SK-N-SH (cell line): ENCODE data around the gene METRNL. TPM values are rescaled to one million over a fixed set of nuclear protein-coding genes. Genes with fewer than 3 reads are reported as not detected.

Source experiments
- CTCF ChIA-PET: fragments of 300-600, 350-600 bp; formaldehyde crosslinking; extraction: SDS; loops from one replicate; lab custom pipeline; 2021; lab: Yijun Ruan, JAX
- POLR2A ChIA-PET: fragments of 350-600 bp; sonication (Branson Sonifier 250); formaldehyde crosslinking; extraction: SDS; loops from one replicate; lab custom pipeline; 2020; ENCODE audit warnings: antibody characterized with exemption, inconsistent platforms; lab: Yijun Ruan, JAX
- DNase-seq: peaks from one replicate; pipeline ENCODE4 v3.0.0; 2012
- H2AFZ ChIP-seq: fragments of 200-600 bp; sonication (generic); 2 replicates; pipeline ENCODE4 v1.8.1; 2016; ENCODE audit warnings: antibody characterized with exemption, mild to moderate bottlenecking, low read depth
- H3F3A ChIP-seq: fragments of 200-600 bp; sonication (generic); replicated peaks from 2 replicates; pipeline ENCODE3; 2016; ENCODE audit warnings: antibody characterized with exemption, mild to moderate bottlenecking; ENCODE audit not compliant: insufficient read depth
- H3K27ac ChIP-seq, 2 experiments: fragments of 200-500 bp in 1 of 2; fragments of 200-600 bp in 1 of 2; sonication (Bioruptor generic) in 1 of 2; sonication (generic), shearing (Covaris generic) in 1 of 2; 2 replicates each; pipeline versions ENCODE4 v1.5.1 to v1.6.1; 2014 to 2016; ENCODE audit warnings: low read depth in 2 of 2, inconsistent platforms in 1 of 2, low read length in 1 of 2, mild to moderate bottlenecking in 1 of 2, mixed read lengths in 1 of 2
- H3K27me3 ChIP-seq: fragments of 200-600 bp; sonication (generic), shearing (Covaris generic); 2 replicates; pipeline ENCODE4 v1.6.1; 2016; ENCODE audit warnings: mixed run types; ENCODE audit not compliant: insufficient read depth
- H3K36me3 ChIP-seq, 2 experiments: fragments of 200-500 bp in 1 of 2; fragments of 200-600 bp in 1 of 2; sonication (Bioruptor generic) in 1 of 2; sonication (generic) in 1 of 2; replicated peaks in 1 of 2; 2 replicates each; pipeline versions ENCODE3 to v1.5.1; 2014 to 2016; ENCODE audit warnings: low read length in 1 of 2, mild to moderate bottlenecking in 1 of 2; ENCODE audit not compliant: insufficient read depth in 2 of 2, control insufficient read depth in 1 of 2
- H3K4me1 ChIP-seq, 2 experiments: fragments of 200-500 bp in 1 of 2; fragments of 200-600 bp in 1 of 2; sonication (Bioruptor generic) in 1 of 2; sonication (generic), shearing (Covaris generic) in 1 of 2; 2 replicates each; pipeline versions ENCODE4 v1.5.1 to v1.6.1; 2014 to 2016; ENCODE audit warnings: low read depth in 1 of 2, low read length in 1 of 2, mixed run types in 1 of 2; ENCODE audit not compliant: insufficient read depth in 2 of 2, control insufficient read depth in 1 of 2
- H3K4me2 ChIP-seq: fragments of 200-600 bp; sonication (generic), shearing (Covaris generic); 2 replicates; pipeline ENCODE4 v1.6.1; 2017; ENCODE audit warnings: mixed run types
- H3K4me3 ChIP-seq, 2 experiments: fragments of 200-500 bp in 1 of 2; fragments of 200-600 bp in 1 of 2; sonication (Bioruptor generic) in 1 of 2; sonication (generic), shearing (Covaris generic) in 1 of 2; 2 replicates each; pipeline versions ENCODE4 v1.5.1 to v1.8.1; 2014 to 2016; ENCODE audit warnings: low read depth in 2 of 2, inconsistent platforms in 1 of 2, low read length in 1 of 2, mild to moderate bottlenecking in 1 of 2, mixed read lengths in 1 of 2, moderate library complexity in 1 of 2
- H3K79me2 ChIP-seq: fragments of 200-600 bp; sonication (generic); 2 replicates; pipeline ENCODE4 v1.8.1; 2017; ENCODE audit warnings: mild to moderate bottlenecking; ENCODE audit not compliant: insufficient read depth
- H3K9ac ChIP-seq: fragments of 200-600 bp; sonication (generic); 2 replicates; pipeline ENCODE4 v1.6.1; 2017; ENCODE audit warnings: mixed run types
- H3K9me2 ChIP-seq: fragments of 200-600 bp; sonication (generic); 2 replicates; pipeline ENCODE4 v1.6.1; 2017; ENCODE audit warnings: mixed run types
- H3K9me3 ChIP-seq: fragments of 200-600 bp; sonication (generic); 2 replicates; pipeline ENCODE4 v1.6.1; 2017; ENCODE audit warnings: mixed run types, mild to moderate bottlenecking, moderate library complexity
- H4K20me1 ChIP-seq: fragments of 200-600 bp; sonication (generic); 2 replicates; pipeline ENCODE4 v1.6.1; 2017; ENCODE audit warnings: mild to moderate bottlenecking, mixed run types; ENCODE audit not compliant: insufficient read depth
- FOSL2 ChIP-seq: IDR thresholded peaks from 2 replicates; pipeline ENCODE4 v1.4.0; 2012; ENCODE audit warnings: low read depth, mild to moderate bottlenecking, moderate library complexity, borderline replicate concordance
- MAX ChIP-seq: IDR thresholded peaks from 2 replicates; pipeline ENCODE4 v1.4.0; 2012; ENCODE audit warnings: low read depth
- NFIC ChIP-seq: IDR thresholded peaks from 2 replicates; pipeline ENCODE4 v1.4.0; 2012; ENCODE audit warnings: borderline replicate concordance
- POLR2AphosphoS5 ChIP-seq: IDR thresholded peaks from 2 replicates; pipeline ENCODE4 v1.6.1; 2012; ENCODE audit warnings: low read depth, low read length
- RAD21 ChIP-seq: IDR thresholded peaks from 2 replicates; pipeline ENCODE4 v1.6.1; 2012; ENCODE audit warnings: mild to moderate bottlenecking, low read length
- REST ChIP-seq: IDR thresholded peaks from 2 replicates; pipeline ENCODE4 v1.6.1; 2012; ENCODE audit warnings: mild to moderate bottlenecking, low read depth, low read length, moderate library complexity
- RFX5 ChIP-seq: IDR thresholded peaks from 2 replicates; pipeline ENCODE4 v1.6.1; 2012; ENCODE audit warnings: mild to moderate bottlenecking, improper control_type of control experiment, low read length
- SIN3A ChIP-seq: IDR thresholded peaks from 2 replicates; pipeline ENCODE4 v1.6.1; 2012; ENCODE audit warnings: low read depth, mild to moderate bottlenecking, low read length, moderate library complexity, borderline replicate concordance
- SMC3 ChIP-seq: IDR thresholded peaks from 2 replicates; pipeline ENCODE4 v1.6.1; 2012; ENCODE audit warnings: low read depth, low read length, improper control_type of control experiment
- TEAD4 ChIP-seq: IDR thresholded peaks from 2 replicates; pipeline ENCODE4 v1.4.0; 2012; ENCODE audit warnings: mild to moderate bottlenecking, borderline replicate concordance; ENCODE audit not compliant: insufficient read depth
- USF1 ChIP-seq: IDR thresholded peaks from 2 replicates; pipeline ENCODE4 v1.4.0; 2012; ENCODE audit warnings: low read depth, borderline replicate concordance
- WGBS: methylation state at CpG from one replicate; pipeline ENCODE4 v1.1.6; 2017; ENCODE audit warnings: low lambda C conversion rate; 5-methylcytosine and 5-hydroxymethylcytosine counted together
- polyA plus RNA-seq, 3 experiments: library from polyadenylated mRNA; depleted of rRNA; stranded (reverse); fragments of >200 nt; gene quantifications; 2 replicates each; pipeline ENCODE4 v1.2.3, GENCODE V29; 2012

METRNL gene
- polyA plus RNA-seq, 1 of the 3 experiments (the other 2 are of a cell fraction), result 75.5 TPM

- TF ChIP-seq REST, result no peak
- TF ChIP-seq USF1, result no peak
- TF ChIP-seq SIN3A, result no peak
- no peak for TF ChIP-seq SMC3
- TF ChIP-seq MAX, result no peak
Measured at GRCh38 chr17:83116783-83117555, 37.6 kb downstream of the METRNL start (continued).

- Histone ChIP-seq H4K20me1 (no peaks in the 10 kb centered on the region), H3F3A (peaks cover 3% of the 10 kb centered on the region), H3K36me3 (no peaks in the 10 kb centered on the region), H3K9me3 (no peaks in the 10 kb centered on the region), H3K4me3 (no peak overlapping the region), H3K79me2 (no peaks in the 10 kb centered on the region), H2AFZ (no peak overlapping the region), H3K27ac (no peak overlapping the region), H3K9me2 (no peaks in the 10 kb centered on the region)
- POLR2A ChIA-PET, result no interaction called here
- no peak for DNase-seq
- no peak for TF ChIP-seq FOSL2
- TF ChIP-seq RFX5, result no peak
- no peak for TF ChIP-seq REST
- no peak for TF ChIP-seq NFIC
- no peak for TF ChIP-seq RAD21
- no peak for TF ChIP-seq POLR2AphosphoS5
- no peak for TF ChIP-seq TEAD4
- TF ChIP-seq, all 33 proteins: peak for 0
- no peak overlapping the region for H3K4me2 ChIP-seq
- 79% methylated on average over 5 of the region's 5 CpGs for WGBS
- H3K4me1 ChIP-seq, result no peaks in the 10 kb centered on the region; a peak in 1 of 4 replicates
- H3K9ac ChIP-seq, result no peak overlapping the region
- peaks cover 17% of the 10 kb centered on the region for H3K27me3 ChIP-seq
- CTCF ChIA-PET, result no interaction called here
Measured at GRCh38 chr17:83117583-83117982, 38.2 kb downstream of the METRNL start.
